H9 (cell line): Measurements from ENCODE around the gene PTPRC. TPM values are rescaled to one million over a fixed set of nuclear protein-coding genes. Genes with fewer than 3 reads are reported as not detected.

Experiments
- DNase-seq: peaks from one replicate; pipeline ENCODE4 v3.0.0-alpha.2; 2017
- H2AFZ ChIP-seq: one replicate; pipeline ENCODE4 v1.6.1; 2013; ENCODE audit warnings: mild to moderate bottlenecking, low read length, control low read depth, moderate library complexity
- H2AK5ac ChIP-seq: 2 replicates; pipeline ENCODE4 v1.6.1; 2013; ENCODE audit warnings: low read length, control low read depth, mixed read lengths; ENCODE audit not compliant: insufficient read length
- H2BK120ac ChIP-seq: one replicate; pipeline ENCODE4 v1.6.1; 2013; ENCODE audit warnings: low read depth, mild to moderate bottlenecking, low read length, control low read depth, inconsistent platforms; ENCODE audit not compliant: poor library complexity, severe bottlenecking
- H2BK12ac ChIP-seq: 2 replicates; pipeline ENCODE4 v1.6.1; 2013; ENCODE audit warnings: low read length, control low read depth, mixed read lengths, low read depth; ENCODE audit not compliant: insufficient read length
- H2BK15ac ChIP-seq: 2 replicates; pipeline ENCODE4 v1.6.1; 2013; ENCODE audit warnings: low read depth, low read length, control low read depth
- H2BK20ac ChIP-seq: one replicate; pipeline ENCODE4 v1.6.1; 2013; ENCODE audit warnings: low read depth, mild to moderate bottlenecking, low read length, control low read depth, inconsistent platforms; ENCODE audit not compliant: poor library complexity, severe bottlenecking
- H2BK5ac ChIP-seq: 2 replicates; pipeline ENCODE4 v1.6.1; 2013; ENCODE audit warnings: low read length, control low read depth, mixed read lengths; ENCODE audit not compliant: insufficient read length
- H3K14ac ChIP-seq: 2 replicates; pipeline ENCODE4 v1.6.1; 2013; ENCODE audit warnings: low read length, control low read depth; ENCODE audit not compliant: insufficient read depth
- H3K18ac ChIP-seq: 2 replicates; pipeline ENCODE4 v1.6.1; 2013; ENCODE audit warnings: low read depth, mild to moderate bottlenecking, mixed read lengths, low read length, control low read depth; ENCODE audit not compliant: insufficient read length
- H3K23ac ChIP-seq: 2 replicates; pipeline ENCODE4 v1.6.1; 2013; ENCODE audit warnings: low read length, control low read depth, mixed read lengths, low read depth; ENCODE audit not compliant: insufficient read length
- H3K23me2 ChIP-seq: 2 replicates; pipeline ENCODE4 v1.6.1; 2013; ENCODE audit warnings: low read depth, mild to moderate bottlenecking, mixed read lengths, low read length, control low read depth; ENCODE audit not compliant: insufficient read length, poor library complexity, severe bottlenecking
- H3K27ac ChIP-seq: 2 replicates; pipeline ENCODE4 v1.5.1; 2013; ENCODE audit warnings: low read length, control low read depth, mixed read lengths, low read depth; ENCODE audit not compliant: insufficient read length
- H3K27me3 ChIP-seq: 2 replicates; pipeline ENCODE4 v1.6.1; 2013; ENCODE audit warnings: low read length, control low read depth, inconsistent platforms; ENCODE audit not compliant: insufficient read depth
- H3K4ac ChIP-seq: 2 replicates; pipeline ENCODE4 v1.6.1; 2013; ENCODE audit warnings: low read depth, mild to moderate bottlenecking, control low read depth, inconsistent platforms, low read length, moderate library complexity
- H3K4me1 ChIP-seq: 2 replicates; pipeline ENCODE4 v1.6.1; 2013; ENCODE audit warnings: low read length, control low read depth, inconsistent platforms; ENCODE audit not compliant: insufficient read depth
- H3K4me2 ChIP-seq: 2 replicates; pipeline ENCODE4 v1.6.1; 2013; ENCODE audit warnings: low read length, control low read depth, mixed read lengths; ENCODE audit not compliant: insufficient read length, insufficient read depth
- H3K56ac ChIP-seq: 2 replicates; pipeline ENCODE4 v1.6.1; 2013; ENCODE audit warnings: low read depth, mild to moderate bottlenecking, mixed read lengths, low read length, control low read depth; ENCODE audit not compliant: insufficient read length
- H3K79me1 ChIP-seq: 2 replicates; pipeline ENCODE4 v1.6.1; 2013; ENCODE audit warnings: low read depth, mild to moderate bottlenecking, moderate library complexity, low read length, control low read depth, inconsistent platforms; ENCODE audit not compliant: insufficient read depth, poor library complexity, severe bottlenecking
- H3K79me2 ChIP-seq: 2 replicates; pipeline ENCODE4 v1.6.1; 2013; ENCODE audit warnings: low read length, control low read depth, inconsistent platforms; ENCODE audit not compliant: insufficient read depth
- H3K9ac ChIP-seq: 2 replicates; pipeline ENCODE4 v1.6.1; 2013; ENCODE audit warnings: low read length, control low read depth, mixed read lengths; ENCODE audit not compliant: insufficient read length; ENCODE audit errors: extremely low read depth
- H3K9me3 ChIP-seq: one replicate; pipeline ENCODE4 v1.6.1; 2013; ENCODE audit warnings: low read depth, low read length, inconsistent platforms; ENCODE audit not compliant: control insufficient read depth
- H3T11ph ChIP-seq: one replicate; pipeline ENCODE4 v1.6.1; 2013; ENCODE audit warnings: mild to moderate bottlenecking, low read length, control low read depth, inconsistent platforms
- H4K20me1 ChIP-seq: one replicate; pipeline ENCODE4 v1.6.1; 2013; ENCODE audit not compliant: control insufficient read depth, insufficient read length, insufficient read depth
- H4K5ac ChIP-seq: 2 replicates; pipeline ENCODE4 v1.6.1; 2013; ENCODE audit warnings: low read depth, mild to moderate bottlenecking, mixed read lengths, low read length, control low read depth; ENCODE audit not compliant: insufficient read length
- H4K8ac ChIP-seq: replicated peaks from 2 replicates; pipeline ENCODE4 v1.6.1; 2013; ENCODE audit warnings: low read length, control low read depth, mixed read lengths, low read depth; ENCODE audit not compliant: insufficient read length
- H4K91ac ChIP-seq: 2 replicates; pipeline ENCODE4 v1.6.1; 2013; ENCODE audit warnings: low read depth, mild to moderate bottlenecking, moderate library complexity, mixed read lengths, low read length, control low read depth; ENCODE audit not compliant: insufficient read length
- H3K27ac Mint-ChIP-seq, 3 experiments: 2 replicates in 2 of 3; 3 replicates in 1 of 3; pipeline ENCODE4 v1.8.0; 2020 to 2021; ENCODE audit warnings: mixed read lengths in 3 of 3, mild to moderate bottlenecking in 1 of 3, moderate library complexity in 1 of 3
- H3K27me3 Mint-ChIP-seq: 2 replicates; pipeline ENCODE4 v1.8.0; 2021; ENCODE audit warnings: low read depth, mild to moderate bottlenecking, moderate library complexity, mixed read lengths
- H3K36me3 Mint-ChIP-seq, 3 experiments: 2 replicates in 2 of 3; 3 replicates in 1 of 3; pipeline ENCODE4 v1.8.0; 2020 to 2021; ENCODE audit warnings: low read depth in 3 of 3, mixed read lengths in 3 of 3; ENCODE audit not compliant: insufficient read depth in 1 of 3
- H3K4me1 Mint-ChIP-seq, 2 experiments: 2 replicates each; pipeline ENCODE4 v1.8.0; 2020; ENCODE audit warnings: mixed read lengths in 2 of 2
- H3K4me3 Mint-ChIP-seq, 2 experiments: 2 replicates in 1 of 2; 3 replicates in 1 of 2; pipeline ENCODE4 v1.8.0; 2020 to 2021; ENCODE audit warnings: mild to moderate bottlenecking in 2 of 2, mixed read lengths in 2 of 2, moderate library complexity in 1 of 2
- H3K9me3 Mint-ChIP-seq, 2 experiments: 2 replicates in 1 of 2; 3 replicates in 1 of 2; pipeline ENCODE4 v1.8.0; 2020; ENCODE audit warnings: mild to moderate bottlenecking in 2 of 2, mixed read lengths in 2 of 2, moderate library complexity in 1 of 2
- CTCF ChIP-seq: fragments of 200-600 bp; sonication (generic); conservative IDR thresholded peaks from 3 replicates; pipeline ENCODE4 v1.8.0; 2021; ENCODE audit warnings: antibody characterized with exemption, mild to moderate bottlenecking
- WGBS: extraction: QIAGEN DNeasy Blood & Tissue Kit; methylation state at CpG from one replicate; pipeline ENCODE4 v1.1.7; 2013; ENCODE audit warnings: missing lambda C conversion rate, low lambda C conversion rate, mixed read lengths; ENCODE audit not compliant: insufficient read length; ENCODE audit errors: extremely low coverage; 5-methylcytosine and 5-hydroxymethylcytosine counted together
- total RNA-seq: library from RNA; stranded (reverse); gene quantifications from 2 replicates; pipeline ENCODE4 v1.2.1, GENCODE V29; 2021

The PTPRC gene
- total RNA-seq, 1 experiment from 2014 or later = not detected

- H3K14ac ChIP-seq = no peak overlapping the region
- H3K9me3 ChIP-seq = no peaks in the 10 kb centered on the region
- H3K18ac ChIP-seq = no peak overlapping the region
- no peaks in the 10 kb centered on the region for H3K23me2 ChIP-seq
- WGBS = no CpG with 5 or more reads among the region's 1 CpG
- Mint-ChIP-seq H3K9me3 (no peaks in the 10 kb centered on the region), H3K27me3 (no peaks in the 10 kb centered on the region), H3K27ac (no peak overlapping the region; a peak in 1 of 7 replicates), H3K4me3 (no peak overlapping the region), H3K36me3 (no peaks in the 10 kb centered on the region), H3K4me1 (peaks cover 21 to 25% of the 10 kb centered on the region in 2 experiments)
- H3K56ac ChIP-seq = no peak overlapping the region
- no peak overlapping the region for H4K91ac ChIP-seq
- no peak overlapping the region for H3T11ph ChIP-seq
- no peak overlapping the region for H2BK12ac ChIP-seq
- no peak overlapping the region for H3K23ac ChIP-seq
- H2BK5ac ChIP-seq = no peak overlapping the region
- H2BK20ac ChIP-seq = no peak overlapping the region
- DNase-seq = no peak
- no peaks in the 10 kb centered on the region for H3K79me2 ChIP-seq
- no peaks in the 10 kb centered on the region for H4K20me1 ChIP-seq
- H3K79me1 ChIP-seq = no peaks in the 10 kb centered on the region
- H2BK15ac ChIP-seq = no peak overlapping the region
- no peak overlapping the region for H3K4me2 ChIP-seq
- no peaks in the 10 kb centered on the region for H3K27me3 ChIP-seq
- H3K4ac ChIP-seq = no peak overlapping the region
- no peak for TF ChIP-seq CTCF
- H3K4me1 ChIP-seq = no peaks in the 10 kb centered on the region; the same call in 1 of the 2 replicates
- H2BK120ac ChIP-seq = no peak overlapping the region
- no peak overlapping the region for H2AFZ ChIP-seq
- no peak overlapping the region for H3K27ac ChIP-seq
- no peak overlapping the region for H4K8ac ChIP-seq
- H2AK5ac ChIP-seq = no peak overlapping the region
- H3K9ac ChIP-seq = no peak overlapping the region
- no peak overlapping the region for H4K5ac ChIP-seq
Observed at GRCh38 chr1:198691063-198691462, 52.2 kb downstream of the PTPRC start.
